Frontal cortex (tissue), 4 donors: ENCODE measurements around the gene HERPUD1. TPM values are rescaled to one million over a fixed set of nuclear protein-coding genes. Genes with fewer than 3 reads are reported as not detected.
A peak's percentile ranks its signal among the peaks of the same experiment; 100 is the strongest.
"Not testable (repeated sequence)": the region's sequence is repeated elsewhere in the genome, so short reads cannot be mapped to it uniquely, and the experiment has no call there.

Experiments
- DNase-seq, 2 donors: peaks; one replicate each; pipeline ENCODE4 v3.0.0; 2012; ENCODE audit warnings: low spot score in 2 of 2
- FAIRE-seq: peaks from 2 replicates; lab custom pipeline; 2012; peaks lifted over from hg19 to GRCh38; lab: Jason Lieb, UNC
- total RNA-seq: library from RNA; depleted of rRNA; stranded (reverse); fragments of >200 nt; gene quantifications from one replicate; pipeline ENCODE4 v1.2.3, GENCODE V29; 2014
- donor health status: control.
- donor health status: control.
- donor health status: control.

The HERPUD1 gene
- total RNA-seq, 1 donor from 2014 or later = 42.0 TPM

DNA sequence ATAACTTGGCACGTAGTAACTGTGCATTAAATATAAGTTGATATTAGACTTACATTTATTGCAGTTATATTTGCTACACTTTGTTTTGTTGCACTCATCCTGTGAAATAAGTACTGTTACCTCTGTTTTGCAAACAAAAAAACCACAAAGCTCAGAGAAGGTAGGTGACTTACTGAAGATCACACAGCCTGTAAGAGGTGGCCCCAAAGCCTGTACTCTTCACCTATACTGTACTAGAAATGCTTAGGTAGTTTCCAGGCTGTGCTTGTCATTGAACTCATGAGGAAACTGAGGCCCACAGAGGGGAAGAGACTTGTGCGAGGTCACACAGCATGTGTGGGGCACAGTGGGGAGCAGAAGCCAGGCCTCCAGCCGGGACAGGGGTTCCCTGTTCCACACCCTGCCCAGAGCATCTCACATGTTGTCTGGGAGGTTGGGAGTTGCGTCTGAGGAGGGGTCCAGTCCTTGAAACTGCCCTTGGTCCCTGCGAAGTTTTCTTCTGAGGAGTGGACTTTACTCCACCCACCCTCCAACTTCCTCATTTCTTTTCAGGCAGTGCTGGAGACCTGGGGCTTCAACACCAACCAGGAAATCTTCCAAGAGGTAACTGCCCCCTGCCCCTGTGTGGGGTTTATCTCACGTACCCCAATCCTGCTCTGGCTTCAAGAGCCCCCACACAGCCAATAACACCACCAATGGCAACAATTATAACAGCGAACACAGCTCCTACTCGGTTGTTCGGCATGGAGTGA is 42.8 kb downstream of the HERPUD1 start:
- FAIRE-seq (no peak), DNase-seq (no peak)

DNA sequence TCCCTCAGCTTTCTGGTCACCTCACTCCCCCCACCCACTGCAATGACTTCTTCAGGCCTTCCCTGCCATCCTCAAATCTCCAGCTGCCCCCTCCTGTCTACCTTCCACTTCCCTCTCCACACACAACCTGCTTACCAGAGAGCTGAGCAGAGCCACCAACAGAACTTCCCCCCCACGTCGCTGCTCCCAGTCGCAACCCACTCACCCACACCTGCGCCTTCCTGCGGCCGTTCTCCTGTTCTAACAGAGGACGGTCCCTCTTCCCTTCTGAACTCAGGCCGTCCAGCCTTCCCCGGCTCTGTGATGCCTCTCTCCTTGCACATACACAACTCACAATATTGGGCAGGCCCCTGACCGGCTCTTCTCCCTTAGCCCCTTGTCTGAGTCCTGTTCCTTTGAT is 43.8 kb downstream of the HERPUD1 start:
- DNase-seq (no peak), FAIRE-seq (no peak)

DNA sequence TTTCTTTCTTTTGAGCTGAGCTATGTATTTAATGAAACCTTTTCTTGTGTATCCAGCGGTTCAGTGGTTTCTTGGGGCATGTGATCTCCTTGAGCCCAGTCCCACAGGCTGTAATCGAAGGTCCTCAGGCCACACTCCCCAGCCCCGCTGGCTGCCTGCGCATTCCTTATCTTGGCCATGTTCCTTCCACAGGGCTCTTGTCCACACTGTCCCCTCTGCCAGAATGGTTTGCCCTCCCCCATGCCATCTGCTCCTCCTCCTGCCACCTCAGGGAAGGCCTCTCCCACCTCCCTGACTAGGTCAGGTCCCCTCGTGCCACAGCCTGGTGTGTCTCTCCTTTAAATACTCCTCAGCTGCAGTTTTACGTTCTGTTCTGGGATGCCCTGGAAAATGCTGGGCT is 45.3 kb downstream of the HERPUD1 start:
- FAIRE-seq (no peak), DNase-seq (no peak)

DNA sequence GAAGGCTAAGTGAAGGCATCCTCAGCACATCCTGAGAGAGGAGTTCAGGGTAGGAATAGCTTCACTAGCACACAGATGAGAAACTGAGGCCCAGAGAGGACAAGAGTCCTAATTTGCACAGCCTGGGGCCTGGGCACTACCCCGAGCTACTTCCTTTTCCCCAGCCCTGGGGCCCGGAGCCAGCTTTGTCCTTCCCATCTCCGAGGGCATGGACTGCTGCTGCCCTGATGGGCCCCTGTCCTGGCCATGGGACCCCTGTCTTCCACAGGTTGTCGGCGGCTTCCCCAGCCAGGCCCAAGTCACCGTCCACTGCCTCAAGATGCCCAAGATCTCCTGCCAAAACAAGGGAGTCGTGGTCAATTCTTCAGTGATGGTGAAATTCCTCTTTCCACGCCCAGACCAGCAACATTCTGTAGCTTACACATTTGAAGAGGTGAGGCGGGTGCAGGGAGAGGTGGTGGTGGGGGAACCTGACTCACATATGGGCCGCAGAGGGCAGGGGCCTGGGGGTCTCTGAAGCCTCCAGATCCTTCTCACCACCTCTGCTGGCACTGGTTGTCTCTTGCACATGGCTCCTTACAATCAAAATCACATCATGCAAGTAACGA is 46.0 kb downstream of the HERPUD1 start:
- DNase-seq = no peak
- FAIRE-seq = no peak

DNA sequence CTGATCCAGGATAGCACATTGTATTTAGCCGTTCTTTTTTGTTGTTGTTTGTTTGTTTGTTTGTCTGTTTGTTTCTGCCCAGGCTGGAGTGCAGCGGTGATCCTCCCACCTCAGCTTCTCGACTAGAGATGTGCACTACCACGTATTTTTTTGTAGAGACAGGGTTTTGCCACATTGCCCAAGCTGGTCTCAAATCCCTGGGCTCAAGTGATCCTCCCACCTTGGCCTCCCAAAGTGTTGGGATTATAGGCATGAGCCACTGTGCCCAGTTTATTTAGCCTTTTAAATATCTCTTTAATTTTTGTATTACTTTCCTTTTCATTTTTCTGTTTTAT is 48.2 kb downstream of the HERPUD1 start:
- no peak for DNase-seq
- FAIRE-seq = no peak

DNA sequence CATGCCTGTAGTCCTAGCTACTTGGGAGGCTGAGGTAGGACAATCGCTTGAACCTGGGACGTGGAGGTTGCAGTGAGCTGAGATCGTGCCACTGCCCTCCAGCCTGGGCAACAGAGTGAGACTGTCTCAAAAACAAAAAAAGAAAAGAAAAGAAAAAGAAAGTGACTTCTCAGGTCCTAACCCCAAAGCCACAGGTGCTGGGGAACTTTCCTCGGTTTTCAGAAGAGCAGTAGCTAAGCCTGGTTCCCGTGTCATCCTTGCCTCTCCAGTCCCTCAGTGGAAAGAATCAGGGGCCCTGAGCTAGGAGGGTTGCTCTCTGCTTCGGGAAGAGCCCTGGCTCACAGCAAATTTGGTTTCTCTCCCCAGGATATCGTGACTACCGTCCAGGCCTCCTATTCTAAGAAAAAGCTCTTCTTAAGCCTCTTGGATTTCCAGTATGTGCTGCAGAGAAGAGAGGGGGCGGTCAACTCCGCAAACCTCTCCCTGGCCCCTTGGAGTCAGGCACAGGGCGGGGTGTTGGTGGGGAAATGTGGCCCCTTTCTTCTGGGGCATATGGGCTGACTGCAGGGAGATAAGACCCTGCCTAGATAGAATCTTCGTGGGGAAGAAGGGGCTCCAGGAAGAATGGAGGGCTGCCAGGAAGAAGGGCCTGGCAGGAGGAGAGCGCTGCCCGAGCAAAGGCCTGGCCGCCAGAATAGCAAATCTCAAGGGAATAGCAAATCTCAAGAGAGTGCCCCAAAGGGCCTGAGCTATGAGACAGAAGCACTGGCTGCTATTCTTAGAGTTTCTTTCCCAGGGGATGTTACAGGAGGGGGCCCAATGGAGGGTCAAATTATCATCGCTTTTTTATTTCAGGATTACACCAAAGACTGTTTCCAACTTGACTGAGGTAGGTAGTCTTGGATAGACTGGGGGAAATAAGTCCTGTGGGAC is 49.1 kb downstream of the HERPUD1 start:
- FAIRE-seq = no peak

DNA sequence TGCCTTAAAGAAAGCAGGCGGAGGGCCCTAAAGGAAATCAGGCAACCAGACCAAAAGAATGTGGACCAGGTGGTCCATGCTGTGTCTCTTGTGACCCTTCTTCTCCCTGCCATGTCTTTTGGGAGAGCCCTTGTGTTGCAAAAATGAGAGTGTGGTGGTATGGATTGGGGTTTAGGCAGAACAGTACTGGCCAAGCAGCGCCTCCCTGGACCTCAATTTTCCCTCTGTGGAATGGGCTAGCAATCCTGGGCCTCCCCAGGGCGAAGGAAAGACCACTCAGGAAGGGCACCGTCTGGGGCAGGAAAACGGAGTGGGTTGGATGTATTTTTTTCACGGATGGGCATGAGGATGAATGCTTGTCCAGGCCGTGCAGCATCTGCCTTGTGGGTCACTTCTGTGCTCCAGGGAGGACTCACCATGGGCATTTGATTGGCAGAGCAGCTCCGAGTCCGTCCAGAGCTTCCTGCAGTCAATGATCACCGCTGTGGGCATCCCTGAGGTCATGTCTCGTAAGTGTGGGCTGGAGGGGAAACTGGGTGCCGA is 49.9 kb downstream of the HERPUD1 start:
- no peak for DNase-seq
- no peak for FAIRE-seq

More for the DNA sequence above, 49.1 kb downstream of the HERPUD1 start:
- DNase-seq = no peak

DNA sequence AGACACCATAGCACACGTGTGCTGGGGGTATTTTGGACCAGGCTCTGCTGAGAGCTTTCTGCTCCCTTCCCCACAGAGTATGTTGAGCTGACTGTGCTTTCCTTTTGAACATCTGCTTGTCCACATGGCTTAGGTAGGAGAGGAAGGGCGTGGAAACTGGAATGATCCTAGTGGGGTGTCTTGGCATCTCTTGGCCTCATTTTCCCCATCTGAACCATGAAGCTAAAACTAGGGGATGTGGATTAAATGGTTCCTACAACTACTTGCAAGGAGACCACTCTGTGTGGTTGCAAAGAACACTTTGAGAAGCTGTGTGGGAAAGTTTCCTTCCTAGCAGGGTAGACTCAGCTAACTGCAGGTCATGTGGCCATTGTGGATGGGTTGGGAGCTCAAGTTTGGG is 50.8 kb downstream of the HERPUD1 start:
- FAIRE-seq (no peak), DNase-seq (no peak)

DNA sequence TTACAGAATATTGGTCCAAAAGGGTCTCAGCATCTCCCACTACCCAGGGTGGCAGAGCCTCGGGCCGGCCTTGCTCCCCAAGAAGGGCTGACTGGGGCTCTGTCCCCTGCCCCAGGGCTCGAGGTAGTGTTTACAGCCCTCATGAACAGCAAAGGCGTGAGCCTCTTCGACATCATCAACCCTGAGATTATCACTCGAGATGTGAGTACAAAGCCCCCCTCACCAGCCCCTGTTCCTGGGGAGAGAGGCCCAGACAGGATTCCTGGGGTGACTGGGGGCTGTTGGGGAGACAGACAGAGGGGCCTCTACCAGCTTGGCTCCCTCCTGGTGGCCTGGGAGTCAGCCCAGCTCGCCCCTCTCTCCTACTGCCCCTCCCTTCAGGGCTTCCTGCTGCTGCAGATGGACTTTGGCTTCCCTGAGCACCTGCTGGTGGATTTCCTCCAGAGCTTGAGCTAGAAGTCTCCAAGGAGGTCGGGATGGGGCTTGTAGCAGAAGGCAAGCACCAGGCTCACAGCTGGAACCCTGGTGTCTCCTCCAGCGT is 51.3 kb downstream of the HERPUD1 start:
- FAIRE-seq = no peak
- no peak for DNase-seq

DNA sequence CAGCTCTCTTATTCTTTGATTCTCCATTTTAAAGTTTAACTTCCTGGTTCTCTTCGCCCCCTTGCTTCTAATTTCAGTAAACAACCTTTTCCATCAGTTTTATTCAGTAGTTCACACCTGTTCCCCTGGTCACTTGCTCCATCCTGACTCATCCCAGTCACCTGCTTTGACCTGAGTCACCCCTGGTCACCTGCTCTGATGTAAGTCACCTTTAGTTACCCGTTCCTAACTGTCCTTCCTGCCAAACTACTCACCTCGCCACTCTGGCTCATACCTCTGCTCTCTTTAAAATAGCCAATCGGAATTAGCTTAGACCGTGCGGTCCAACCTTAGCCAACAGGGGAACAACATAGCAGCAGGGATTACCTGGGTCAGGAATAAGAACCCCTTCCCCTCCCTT is 52.7 kb downstream of the HERPUD1 start:
- FAIRE-seq (no peak), DNase-seq (no peak)

DNA sequence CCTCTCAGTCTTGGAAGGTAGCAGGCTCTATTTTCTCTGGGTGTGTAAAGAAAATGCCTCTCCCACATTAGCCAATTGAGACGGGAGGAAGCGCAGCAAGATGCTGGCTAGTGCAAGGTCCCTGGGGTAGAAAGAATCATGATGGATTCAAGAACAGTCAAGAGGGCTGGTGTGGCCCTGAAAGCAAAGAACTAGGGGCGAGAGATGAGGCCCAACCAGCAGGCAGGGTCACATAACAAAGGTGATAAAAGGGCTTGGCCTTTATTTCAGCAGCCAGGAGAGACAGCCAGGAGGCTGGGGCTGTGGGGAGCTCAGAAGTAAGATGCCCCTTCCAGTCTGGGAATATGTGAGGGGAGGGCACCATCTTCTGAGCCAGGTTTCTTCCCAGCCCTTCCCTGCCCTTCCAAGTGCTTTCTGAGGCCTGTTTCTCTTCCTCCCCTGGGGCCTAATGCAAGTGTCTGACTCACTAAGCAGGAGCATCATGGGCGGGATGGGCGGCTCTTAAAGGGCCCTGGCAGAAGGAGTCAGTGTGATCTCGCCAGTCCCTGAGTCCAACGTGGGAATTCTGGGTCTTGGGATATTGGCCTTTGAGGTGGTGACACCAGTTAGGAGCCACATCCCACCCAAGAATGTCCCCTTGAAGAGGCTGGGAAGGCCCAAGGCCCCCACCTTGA is 53.5 kb downstream of the HERPUD1 start:
- FAIRE-seq (no peak), DNase-seq (no peak)

DNA sequence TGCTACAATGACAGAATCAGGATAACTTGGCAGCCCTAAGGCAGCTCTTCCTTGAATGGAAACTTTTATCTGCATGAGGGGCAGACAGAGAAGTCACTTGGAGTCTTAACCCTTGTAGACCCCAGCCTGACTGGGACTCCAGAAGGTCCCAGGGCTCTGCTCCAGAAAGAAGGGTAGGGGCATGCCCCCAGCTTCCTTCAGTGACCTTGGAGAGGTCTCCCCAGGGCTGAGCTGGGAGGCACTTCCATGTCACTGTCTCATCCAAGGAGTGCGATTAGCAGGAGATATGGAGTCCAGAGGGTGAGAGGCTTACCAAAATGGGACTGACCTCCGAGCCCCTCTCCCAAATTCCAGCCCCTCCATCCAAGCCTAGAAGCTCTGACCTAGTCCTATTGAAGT is 54.0 kb downstream of the HERPUD1 start:
- DNase-seq = no peak
- FAIRE-seq = no peak

DNA sequence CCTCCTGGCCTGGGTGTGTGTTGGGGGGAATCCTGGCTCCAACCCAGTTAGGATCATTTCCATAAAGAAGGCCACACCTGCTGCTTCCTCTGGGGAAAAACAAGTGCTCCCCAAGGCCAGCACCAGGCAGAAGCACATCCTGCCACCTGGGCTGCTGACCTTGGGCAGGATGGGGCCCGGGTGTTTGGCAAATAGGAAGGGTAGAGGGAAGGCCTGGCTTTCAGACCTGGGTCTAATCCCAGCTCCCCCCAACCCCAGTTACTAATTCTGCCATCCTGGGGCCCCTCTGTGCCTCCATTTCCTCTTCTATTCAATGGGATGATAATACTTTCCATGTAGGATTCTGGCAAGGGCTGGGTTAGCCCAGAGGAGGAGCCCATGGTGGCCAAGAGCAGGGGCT is 54.4 kb downstream of the HERPUD1 start:
- FAIRE-seq (no peak), DNase-seq (no peak)

DNA sequence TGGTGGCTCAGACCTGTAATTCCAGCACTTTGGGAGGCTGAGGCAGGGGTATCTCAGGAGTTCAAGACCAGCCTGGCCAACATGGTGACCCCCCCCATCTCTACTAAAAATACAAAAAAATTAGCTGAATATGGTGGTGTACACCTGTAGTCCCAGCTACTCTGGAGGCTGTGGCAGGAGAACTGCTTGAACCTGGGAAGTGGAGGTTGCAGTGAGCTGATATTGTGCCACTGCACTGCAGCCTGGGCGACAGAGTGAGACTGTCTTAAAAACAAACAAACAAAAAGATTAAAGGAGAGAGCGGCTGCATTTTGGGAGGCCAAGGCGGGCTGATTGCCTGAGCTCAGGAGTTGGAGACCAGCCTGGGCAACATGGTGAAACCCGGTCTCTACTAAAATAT is 55.0 kb downstream of the HERPUD1 start:
- not testable (repeated sequence) for FAIRE-seq, DNase-seq

DNA sequence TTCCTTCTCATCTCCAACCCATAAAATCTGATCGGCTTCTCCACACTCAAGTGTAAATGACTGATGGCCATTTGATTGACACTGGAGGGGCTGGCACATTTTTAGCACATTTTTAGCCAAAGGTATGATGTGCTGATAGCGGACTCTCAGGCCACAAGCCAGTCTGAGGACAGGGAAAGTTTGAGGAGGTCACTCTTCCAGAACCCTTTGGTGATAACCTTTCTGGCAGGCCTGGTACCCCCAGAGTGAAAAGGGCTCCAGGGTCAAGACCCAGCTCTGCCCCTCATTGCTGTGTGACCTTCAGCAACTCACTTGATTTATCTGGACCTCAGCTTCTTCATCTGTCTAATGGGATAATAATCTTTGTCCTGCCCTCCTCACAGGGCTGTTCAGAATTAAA is 55.8 kb downstream of the HERPUD1 start:
- FAIRE-seq (no peak), DNase-seq (no peak)

DNA sequence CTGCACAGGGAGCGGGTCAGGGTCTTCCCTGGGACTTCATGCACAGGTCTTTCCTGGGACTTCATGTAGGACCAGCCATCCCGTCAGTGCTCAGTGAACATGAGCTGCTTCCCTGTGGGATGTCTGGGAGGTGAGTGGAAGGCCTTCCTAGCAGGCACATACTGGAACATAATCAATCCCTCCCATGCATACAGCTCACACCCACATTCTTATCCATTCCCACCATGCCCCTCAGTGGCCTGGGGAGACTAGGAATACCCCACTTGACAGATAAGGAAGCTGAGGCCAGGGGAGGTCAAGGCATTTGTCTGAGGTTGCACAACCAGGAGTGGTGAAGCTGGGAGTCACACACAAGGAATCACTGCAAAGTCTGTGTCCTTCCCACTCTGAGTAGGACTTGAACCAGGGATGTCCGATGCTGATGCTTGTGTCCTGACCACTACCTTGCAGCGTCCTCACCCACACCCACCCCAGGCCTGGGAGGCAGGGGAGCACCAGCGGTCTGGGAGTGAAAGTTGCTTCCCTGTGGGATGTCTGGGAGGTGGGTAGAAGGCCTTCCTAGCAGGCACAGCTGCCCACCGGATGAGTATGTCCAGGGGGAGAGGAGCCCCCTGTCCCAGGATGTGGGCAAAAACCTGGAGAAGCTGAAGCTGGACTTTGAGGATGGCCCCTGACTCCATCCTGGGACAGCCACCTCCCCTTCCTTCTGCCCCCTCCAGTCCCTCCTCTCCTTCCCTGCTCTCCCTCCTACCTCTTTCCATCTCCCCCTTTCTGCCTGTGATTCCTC is 56.4 kb downstream of the HERPUD1 start:
- no peak for FAIRE-seq

DNA sequence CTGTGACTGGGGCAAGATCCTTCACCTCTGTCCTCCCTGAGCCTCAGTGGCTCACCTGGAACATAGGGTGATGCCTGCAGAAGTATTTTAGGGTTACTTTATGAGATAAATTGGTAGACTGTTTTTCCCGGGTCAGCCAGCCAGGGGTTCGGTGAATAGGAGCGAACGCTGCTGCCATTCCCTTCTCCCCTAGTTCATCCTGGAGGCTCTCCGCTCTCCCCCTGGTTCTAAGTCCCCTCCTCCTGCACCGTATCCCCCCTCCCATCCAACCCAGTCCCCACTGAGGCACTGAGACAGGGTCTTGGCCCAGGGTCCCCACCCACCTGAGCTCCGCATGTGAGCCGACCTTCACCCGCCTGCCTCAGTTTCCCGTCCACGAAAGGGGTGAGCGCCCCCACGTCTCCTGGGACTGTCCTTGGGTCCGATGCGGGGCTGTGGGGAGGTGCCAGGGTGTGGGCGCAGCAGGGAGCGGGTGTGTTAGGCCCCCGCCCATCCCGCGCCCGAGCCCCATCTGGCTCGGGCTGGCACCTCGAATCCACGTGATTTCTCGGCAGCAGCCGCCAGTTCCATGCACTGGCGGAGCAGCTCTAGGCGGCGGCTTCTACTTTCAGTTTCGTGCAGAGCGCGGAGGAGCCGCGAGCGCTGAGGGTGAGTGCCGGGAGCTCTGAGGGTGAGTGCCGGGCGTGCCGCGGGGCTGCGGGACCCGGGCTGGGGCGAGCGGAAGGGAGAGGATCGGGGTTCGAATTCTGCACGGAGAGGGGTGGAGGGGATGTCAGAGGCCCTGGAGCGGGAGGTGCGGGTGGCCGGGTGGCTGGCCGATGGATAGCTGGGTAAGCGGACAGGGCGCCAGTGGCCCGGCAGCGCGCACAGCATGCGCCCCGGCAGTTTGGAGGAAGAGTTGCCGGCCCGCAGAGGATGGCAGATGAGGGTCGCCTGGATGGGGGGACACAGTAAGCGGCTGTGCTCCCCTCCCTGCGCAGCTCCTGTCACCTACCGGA is 57.3 kb downstream of the HERPUD1 start, which contains the start of gene NLRC5:
TSS of gene NLRC5 (plus strand) at position 610 of the 998 bp plus-strand sequence. CDS start 31,156 bp downstream, outside the sequence.
- FAIRE-seq (no peak), DNase-seq (peak; percentile 77 to 92)

More for the DNA sequence above, 56.4 kb downstream of the HERPUD1 start:
- DNase-seq = peak in 1 of 2 donors; percentile 22

DNA sequence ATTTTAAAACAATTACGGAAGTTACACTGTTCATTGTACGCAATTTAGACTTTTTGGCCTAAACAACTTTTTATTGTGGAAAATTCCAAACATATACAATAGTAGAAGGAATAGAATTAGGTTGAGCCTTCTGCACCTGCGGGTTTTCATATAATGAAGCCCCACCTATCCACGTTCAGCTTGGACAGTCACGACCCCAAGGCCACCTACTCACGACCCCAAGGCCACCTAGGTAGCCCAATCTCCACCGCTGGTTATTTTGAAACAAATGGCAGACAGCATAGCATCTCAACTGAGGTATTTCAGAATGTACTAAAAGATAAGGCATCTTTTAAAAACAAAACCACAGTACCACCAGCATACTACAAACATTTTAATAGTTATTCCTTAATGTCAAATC is 58.0 kb downstream of the HERPUD1 start:
- no peak for DNase-seq
- no peak for FAIRE-seq
